GM18907 (cell line): ENCODE measurements around the gene SDR9C7.
"Not testable (repeated sequence)": the region's sequence is repeated elsewhere in the genome, so short reads cannot be mapped to it uniquely, and the experiment has no call there.

Experiments used
- ATAC-seq: cut with Tn5 transposase; IDR thresholded peaks from one replicate; pipeline ENCODE4 v1.9.1; 2021; ENCODE audit warnings: mild to moderate bottlenecking, moderate library complexity; ENCODE audit not compliant: unreplicated experiment

SDR9C7 gene

DNA sequence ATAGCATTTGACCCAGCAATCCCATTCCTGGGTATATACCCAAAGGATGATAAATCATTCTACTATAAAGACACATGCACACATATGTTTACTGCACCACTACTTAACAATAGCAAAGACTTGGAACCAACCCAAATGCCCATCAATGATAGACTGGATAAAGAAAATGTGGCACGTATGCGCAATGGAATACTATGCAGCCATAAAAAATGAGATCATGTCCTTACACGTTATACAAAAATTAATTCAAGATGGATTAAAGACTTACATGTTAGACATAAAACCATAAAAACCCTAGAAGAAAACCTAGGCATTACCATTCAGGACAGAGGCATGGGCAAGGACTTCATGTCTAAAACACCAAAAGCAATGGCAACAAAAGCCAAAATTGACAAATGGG, 16.1 kb downstream of the SDR9C7 start:
- ATAC-seq, result not testable (repeated sequence)

DNA sequence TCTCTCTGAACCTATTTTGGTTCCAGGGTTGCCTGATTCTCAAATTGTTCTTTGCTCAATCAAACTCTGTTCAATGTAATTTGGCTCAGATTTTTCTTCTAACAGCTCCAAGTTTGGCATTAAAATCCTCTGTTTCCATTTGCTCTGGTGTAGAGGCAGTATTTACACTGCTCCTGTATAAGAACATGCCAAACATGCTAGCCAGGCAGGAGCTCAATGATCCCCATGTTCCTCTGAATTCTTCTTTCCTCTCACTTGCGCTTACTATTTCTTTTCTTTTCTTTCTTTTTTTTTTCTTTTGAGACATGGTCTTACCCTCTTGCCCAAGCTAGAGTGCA, 17.2 kb downstream of the SDR9C7 start:
- ATAC-seq, result no peak

DNA sequence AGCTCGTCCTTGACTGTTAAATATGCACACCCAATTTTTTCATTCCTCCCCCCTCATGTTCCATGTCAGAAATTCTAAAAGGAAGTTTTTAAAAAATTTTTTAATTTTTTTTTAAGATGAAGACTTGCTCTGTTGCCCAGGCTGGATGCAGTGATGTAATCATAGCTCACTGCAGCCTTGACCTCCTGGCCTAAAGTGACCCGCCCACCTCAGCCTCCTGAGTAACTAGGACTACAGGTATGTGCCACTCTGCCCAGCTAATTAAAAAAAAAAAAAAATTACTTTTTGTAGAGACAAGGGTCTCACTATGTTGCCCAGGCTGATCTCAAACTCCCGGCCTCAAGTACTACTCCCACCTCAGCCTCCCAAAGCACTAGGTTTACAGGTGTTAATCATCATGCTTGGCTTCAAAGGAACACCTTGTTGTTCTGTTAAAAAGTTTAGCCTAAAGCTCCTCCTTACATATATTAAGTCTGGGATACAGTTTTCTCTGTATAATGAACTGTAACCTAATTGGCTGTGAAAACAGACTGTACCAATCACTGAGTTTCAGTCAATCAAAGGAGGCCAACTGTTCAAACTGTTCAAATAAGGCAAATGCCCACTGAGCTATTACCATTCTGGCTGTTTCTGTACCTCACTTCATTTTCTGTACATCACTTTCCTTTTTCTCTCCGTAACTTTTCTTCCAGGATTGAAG, 17.8 kb downstream of the SDR9C7 start:
- ATAC-seq, result no peak

DNA sequence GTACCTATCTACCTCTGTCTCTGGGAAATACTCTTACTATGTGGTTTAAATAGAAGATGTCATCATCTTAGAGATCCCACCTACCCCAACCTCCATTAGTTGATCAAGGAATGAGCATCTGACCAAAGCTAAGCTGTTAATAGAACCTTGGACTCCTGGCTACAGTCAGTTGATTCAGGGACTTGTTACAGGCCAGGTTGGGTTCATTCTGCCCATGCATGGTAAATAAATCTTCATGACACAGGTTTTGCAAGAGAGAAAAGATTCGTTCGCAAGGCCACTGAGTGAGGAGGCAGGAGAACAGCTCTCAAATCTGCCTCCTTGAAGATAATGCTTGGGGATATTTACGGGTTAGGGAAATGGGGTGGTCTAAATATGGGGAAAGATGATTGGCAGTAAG, 19.5 kb downstream of the SDR9C7 start:
- no peak for ATAC-seq

DNA sequence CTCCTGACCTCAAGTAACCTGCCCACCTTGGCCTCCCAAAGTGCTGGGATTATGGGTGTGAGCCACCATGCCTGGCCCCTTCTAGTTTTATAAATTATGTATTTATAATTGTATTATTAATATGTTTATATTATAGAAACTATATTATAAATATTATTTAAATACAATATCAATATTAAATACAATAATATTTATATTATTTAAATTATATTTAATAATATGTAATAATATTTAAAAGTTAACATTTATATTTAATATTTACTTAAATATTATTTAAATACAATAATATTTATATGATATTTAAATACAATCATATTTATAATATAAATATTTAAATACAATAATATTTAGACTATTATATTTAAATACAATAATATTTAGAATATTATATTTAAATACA, 20.0 kb downstream of the SDR9C7 start:
- no peak for ATAC-seq

DNA sequence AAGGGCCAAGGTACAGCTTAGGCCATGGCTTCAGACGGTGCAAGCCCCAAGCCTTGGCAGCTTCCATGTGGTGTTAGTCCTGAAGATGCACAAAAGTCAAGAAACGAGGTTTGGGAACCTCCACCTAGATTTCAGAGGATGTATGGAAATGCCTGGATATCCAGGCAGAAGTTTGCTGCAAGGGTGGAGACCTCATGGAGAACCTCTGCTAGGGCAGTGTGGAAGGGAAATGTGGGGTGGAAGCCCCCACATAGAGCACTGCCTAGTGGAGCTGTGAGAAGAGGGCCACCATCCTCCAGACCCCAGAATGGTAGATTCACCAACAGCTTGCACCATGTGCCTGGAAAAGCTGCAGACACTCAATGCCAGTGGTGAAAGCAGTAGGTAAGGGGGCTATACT, 24.8 kb downstream of the SDR9C7 start:
- not testable (repeated sequence) for ATAC-seq

DNA sequence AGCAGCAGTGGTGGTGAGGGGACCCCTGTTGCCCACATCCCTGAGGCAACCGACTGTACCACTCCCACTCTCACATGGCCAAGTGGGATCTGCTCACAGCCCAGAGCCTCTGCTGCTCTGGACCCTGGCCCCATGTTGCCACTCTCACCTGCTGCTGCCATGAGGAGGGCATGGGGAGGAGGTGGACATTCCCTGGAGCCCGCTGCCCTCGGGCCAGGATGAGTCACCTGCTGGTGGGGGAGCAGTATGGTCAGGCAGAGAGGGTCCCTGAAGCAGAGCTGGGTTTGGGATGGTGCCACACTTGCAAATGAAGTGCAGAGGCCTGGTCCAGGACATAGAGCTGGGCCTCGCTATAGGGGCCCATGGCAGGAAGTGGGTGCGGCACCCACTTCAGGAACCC, 26.1 kb downstream of the SDR9C7 start:
- ATAC-seq, result no peak

DNA sequence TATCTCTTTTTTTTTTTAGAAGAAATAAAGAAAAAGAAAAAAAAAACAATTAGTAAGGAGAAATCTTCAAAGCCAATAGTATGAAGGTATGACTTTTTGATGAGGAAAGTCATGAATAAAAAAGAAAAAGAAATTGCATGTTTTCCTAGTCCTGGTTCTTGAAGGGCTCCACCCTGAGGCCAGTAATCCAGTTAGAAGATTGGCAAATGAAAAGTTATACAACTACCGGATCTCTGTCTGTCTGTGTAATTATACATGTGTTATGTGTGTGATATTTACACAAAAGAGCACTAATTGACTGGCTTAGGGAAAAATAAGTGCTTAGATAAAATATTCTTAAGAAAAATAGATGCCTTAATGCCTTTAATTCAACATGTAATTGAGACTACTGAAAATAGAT, 28.4 kb downstream of the SDR9C7 start:
- no peak for ATAC-seq

DNA sequence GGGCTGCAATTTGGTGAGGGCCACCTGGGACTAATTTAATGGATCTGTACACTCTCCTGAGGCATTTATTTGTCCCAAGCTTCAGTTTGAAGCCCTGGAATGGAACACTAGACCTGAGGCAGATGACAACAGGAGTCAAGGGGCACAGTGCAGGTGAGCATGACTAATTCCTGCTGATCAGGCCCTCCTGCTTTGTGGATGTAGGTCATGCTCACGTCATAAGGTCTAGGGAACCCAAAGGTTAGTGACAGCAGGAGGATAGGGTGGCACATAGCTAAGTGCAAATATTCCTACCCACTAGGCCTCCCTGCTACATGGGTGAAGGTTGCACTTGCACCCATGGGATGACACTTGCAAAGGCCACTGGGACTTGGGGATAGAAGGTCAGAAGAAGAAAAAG, 30.8 kb downstream of the SDR9C7 start:
- no peak for ATAC-seq

DNA sequence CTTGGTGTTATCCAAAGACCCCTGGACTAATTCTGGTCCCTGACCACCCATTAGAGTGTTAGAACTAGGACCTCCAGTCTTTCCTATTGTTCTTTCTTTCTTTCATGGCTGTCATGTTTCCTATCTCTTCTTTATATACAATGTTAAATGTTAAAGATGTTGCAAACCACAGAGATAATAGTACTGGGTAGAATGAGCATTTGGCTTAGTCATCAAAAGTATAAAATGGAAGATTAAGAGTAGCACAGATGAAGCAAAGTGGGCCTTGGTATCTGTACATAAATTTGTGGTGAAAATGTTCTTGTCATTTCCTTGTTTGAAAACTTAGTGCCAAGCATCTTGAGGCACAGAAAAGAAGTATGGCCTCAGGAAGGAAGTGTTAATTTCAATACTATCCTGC, 32.9 kb downstream of the SDR9C7 start:
- ATAC-seq, result not testable (repeated sequence)

DNA sequence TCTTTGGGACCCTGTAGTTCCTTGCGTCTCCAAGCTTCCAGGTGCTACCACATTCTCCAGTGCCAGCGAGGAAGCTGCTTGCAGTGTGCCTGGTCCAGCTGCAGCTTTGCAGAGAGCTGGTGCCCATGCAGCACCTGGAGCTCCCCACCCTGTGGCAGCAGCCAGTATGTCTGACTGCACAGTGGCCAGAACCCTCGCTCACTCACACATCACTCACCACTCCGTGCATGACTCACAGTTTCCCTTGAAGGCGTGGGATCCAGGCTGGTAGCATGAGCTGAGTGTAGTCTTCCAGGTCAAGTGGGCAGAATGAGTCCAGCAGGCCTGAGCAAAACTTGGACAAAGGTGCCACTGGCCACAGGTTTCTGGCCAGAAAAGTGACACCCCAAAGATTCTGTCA, 33.6 kb downstream of the SDR9C7 start:
- no peak for ATAC-seq

DNA sequence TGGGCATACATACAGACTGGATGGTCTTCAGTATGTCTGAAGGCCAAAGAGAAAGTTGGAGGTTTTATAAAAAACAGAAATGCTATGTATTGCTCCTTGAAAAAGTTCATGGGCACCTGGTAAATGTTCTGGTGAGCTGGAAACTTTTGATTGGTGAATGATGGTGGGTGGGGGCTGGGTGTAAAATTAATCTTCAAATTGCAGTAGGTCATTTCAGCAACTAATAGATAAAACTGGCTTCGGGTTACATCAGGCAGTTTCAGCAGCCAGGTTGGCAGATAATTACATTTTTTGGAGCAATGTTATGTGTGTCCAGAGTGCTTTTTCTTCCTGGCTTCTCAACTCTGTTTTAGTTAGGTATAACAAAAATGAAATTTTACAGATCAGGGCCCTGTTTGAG, 35.3 kb downstream of the SDR9C7 start:
- ATAC-seq, result no peak

DNA sequence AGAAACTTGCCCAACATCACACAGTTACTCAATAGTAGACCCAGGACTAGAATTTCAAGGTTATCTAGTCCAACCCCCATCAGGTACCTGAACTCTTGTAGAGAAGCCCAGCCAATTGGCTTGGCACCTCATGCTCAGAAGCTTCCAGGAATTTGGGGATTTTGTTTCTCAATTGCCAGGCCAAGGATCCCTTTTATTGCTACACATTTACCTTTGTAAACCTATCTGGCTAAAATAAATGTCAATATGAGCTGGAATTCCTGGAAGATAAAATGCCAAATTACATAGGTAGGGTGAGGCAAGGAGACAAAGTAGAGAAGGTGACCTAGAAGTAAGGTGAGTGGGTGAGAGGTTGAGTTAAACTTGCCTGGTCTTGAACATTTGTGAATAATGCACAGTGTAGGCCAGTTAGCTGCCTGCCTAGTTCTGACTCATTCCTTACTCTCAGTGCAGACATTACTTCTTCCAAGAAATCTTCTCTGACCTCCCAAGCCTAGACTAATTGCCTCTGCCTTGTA, 36.3 kb downstream of the SDR9C7 start:
- ATAC-seq, result no peak

DNA sequence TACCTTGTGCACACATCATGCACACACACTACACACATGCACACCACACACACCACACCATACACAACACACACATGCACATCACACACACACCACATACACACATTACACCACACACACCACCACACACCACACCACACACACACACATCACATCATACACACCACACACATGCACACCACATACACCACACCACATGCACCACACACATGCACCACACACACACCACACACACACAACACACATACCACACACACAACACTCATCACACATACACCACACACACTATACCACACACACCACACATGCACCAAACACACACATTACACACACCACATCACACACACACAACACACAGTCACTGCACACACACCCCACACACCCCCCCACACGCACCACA, 38.1 kb downstream of the SDR9C7 start:
- no peak for ATAC-seq

DNA sequence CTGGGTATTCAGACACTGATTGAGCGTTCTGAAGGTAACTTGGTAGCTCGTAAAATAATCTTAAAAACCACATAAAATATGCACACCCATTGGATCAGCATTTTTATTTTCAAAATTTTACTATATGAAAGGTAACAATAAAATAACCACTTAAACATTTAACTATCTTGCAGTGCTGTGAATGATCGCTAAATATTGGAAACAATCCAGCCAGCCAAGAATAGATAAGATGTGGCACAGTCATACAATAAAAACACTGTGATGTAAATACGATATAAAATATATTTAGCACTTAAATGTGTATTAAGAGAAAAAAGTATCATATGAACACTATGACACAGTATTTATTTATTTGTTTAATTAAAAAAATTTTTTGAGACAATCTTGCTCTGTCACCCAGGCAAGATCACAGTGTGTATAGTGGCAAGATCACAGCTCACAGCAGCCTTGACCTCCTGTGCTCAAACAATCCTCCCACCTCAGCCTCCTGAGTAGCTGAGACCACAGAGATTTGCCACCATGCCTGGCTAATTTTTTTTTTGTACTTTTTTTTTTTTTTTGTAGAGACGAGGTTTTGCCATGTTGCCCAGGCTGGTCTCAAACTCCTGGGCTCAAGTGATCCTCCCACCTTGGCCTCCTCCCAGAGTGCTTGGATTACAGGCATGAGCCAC, 39.4 kb downstream of the SDR9C7 start:
- no peak for ATAC-seq

DNA sequence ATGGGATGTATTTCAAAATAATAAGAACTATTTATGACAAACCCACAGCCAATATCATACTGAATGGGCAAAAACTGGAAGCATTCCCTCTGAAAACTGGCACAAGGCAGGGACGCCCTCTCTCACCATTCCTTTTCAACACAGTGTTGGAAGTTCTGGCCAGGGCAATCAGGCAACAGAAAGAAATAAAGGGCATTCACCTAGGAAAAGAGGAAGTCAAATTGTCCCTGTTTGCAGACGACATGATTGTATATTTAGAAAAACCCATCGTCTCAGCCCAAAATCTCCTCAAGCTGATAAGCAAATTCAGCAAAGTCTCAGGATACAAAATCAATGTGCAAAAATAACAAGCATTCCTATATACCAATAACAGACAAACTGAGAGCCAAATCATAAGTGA, 42.3 kb downstream of the SDR9C7 start:
- not testable (repeated sequence) for ATAC-seq

DNA sequence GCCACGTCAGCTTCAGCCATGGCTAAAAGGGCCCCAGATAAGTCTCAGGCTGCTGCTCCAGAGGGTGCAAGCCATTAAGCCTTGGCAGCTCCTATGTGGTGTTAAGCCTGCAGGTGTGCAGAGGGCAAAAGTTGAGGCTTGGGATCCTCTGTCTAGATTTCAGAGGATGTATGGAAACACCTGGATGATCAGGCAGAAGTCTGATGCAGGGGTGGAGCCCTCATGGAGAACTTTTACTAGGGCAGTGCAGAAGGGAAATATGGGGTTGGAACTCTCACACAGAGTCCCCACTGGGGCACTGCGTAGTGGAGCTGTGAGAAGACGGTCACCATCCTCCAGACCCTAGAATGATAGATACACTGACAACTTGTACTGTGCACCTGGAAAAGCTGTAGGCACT, 47.9 kb downstream of the SDR9C7 start:
- no peak for ATAC-seq

DNA sequence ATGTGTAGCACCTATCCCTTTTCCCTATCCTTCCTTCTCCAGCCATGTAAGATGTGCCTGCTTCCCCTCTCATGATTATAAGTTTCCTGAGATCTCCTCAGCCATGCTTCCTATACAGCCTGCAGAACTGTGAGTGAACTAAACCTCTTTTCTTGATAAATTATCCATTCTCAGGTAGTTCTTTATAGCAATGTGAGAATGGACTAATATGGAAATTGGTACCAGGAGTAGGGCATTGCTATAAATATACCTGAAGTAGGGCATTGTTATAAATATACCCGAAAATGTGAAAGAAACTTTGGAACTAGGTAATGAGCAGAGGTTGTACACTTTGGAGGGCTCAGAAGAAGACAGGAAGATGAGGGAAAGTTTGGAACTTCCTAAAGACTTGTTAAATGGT, 48.9 kb downstream of the SDR9C7 start:
- no peak for ATAC-seq

DNA sequence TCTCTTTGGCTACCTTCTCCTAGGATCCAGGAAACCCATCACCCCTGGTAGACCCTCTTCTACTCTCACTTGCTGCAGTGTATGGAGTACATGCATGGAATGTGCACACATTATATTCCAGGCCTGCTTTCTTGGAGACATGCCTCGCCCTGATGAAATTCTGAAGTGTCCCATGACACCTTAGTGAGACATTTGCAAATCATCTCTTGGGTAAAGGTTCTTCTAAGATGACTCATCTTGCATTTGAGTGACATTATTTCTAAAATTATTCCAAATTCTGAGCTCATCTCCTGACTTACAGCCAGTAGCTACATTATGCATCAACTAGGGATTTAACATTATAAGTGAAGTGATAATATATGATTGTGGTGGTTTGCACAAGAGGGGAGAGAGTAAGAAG, 49.8 kb downstream of the SDR9C7 start:
- no peak for ATAC-seq

DNA sequence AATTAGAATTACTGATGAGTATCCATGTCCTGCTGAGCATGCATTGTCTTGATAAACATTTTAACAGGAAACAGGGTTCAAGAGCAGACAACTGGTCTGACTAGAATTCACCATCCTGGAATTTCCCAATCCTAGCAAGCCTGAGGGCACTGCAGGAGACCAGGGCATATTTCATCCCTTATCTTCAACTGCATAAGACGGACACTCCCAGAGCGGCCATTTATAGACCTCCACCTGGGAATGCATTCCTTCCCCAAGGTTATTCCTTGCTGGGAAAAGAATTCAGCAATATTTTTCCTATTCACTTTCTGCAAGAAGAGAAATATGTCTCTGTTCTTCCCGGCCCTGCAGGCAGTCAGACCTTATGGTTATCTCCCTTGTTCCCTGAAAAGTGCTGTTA, 51.8 kb downstream of the SDR9C7 start:
- ATAC-seq, result not testable (repeated sequence)

DNA sequence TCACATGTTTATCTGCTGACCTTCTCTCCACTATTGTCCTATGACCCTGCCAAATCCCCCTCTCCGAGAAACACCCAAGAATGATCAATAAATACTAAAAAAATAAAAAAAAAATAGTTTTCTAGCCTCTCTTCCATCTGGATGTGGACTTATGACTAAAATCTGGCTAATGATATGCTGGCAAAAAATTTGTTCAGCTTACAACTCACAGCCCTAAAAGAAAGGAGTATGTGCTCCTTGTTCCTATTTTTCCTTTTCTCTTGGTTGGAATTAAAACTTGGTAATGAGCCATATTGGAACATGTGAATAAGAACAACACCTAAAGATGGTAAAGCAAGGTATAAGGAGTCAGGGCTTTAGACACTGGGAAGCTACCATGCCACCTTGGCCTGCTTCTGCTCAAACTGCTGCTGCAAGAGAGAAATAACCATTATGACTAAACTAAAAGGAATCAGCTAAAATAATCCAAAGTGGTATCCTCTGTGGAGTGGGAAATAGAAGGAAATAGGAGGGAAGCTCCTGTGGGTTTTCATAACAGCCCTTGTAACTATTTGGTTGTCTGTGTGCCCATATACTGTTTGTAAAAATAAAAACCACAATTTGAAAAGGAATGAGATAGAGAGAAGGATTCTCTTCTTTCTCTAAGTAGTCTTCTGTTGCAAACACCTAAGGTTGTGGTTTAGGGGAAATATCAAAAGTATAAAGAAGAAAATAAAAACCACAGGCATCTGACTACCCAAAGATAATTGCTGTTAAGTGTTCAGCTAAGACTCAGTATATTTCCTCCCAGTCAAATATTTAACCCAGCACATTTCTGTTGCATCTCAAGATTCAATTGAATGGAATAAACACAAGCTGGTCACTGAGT, 53.8 kb downstream of the SDR9C7 start:
- no peak for ATAC-seq
